ENCODE data around the gene SALL4. TPM values are rescaled to one million over a fixed set of nuclear protein-coding genes. Genes with fewer than 3 reads are reported as not detected.
"Not testable (repeated sequence)": the region's sequence is repeated elsewhere in the genome, so short reads cannot be mapped to it uniquely, and the experiment has no call there.

SALL4 gene
- total RNA-seq, 1 donor from 2014 or later = 32.5 TPM

- no peaks in the 10 kb centered on the region for H3K9me3 Mint-ChIP-seq
- no peak for TF ChIP-seq CTCF (conservative IDR thresholded peaks at IDR 0.05)
- H3K4me3 Mint-ChIP-seq = no peak overlapping the region
- peaks cover 20% of the 10 kb centered on the region for H3K4me1 Mint-ChIP-seq (ENCODE audit: unreplicated experiment)
- no peak overlapping the region for H3K27ac Mint-ChIP-seq
- H3K27me3 Mint-ChIP-seq = no peaks in the 10 kb centered on the region
- no peak for DNase-seq (ENCODE audit: extremely low spot score, unreplicated experiment)
- H3K36me3 Mint-ChIP-seq = peaks cover 12% of the 10 kb centered on the region
These were observed 61.5 kb downstream of the SALL4 start for GRCh38 chr20:51740838-51741237.

GRCh38 chr20:51740308-51740707 lies 62.0 kb downstream of the SALL4 start:
- H3K27me3 Mint-ChIP-seq; DNase-seq (ENCODE audit: extremely low spot score, unreplicated experiment); H3K36me3 Mint-ChIP-seq; H3K27ac Mint-ChIP-seq; H3K4me3 Mint-ChIP-seq; H3K9me3 Mint-ChIP-seq: not testable (repeated sequence)
- H3K4me1 Mint-ChIP-seq (ENCODE audit: unreplicated experiment) = peaks cover 22% of the 10 kb centered on the region

- H3K4me3 Mint-ChIP-seq = no peak overlapping the region
- H3K36me3 Mint-ChIP-seq = peaks cover 8% of the 10 kb centered on the region
- no peaks in the 10 kb centered on the region for H3K9me3 Mint-ChIP-seq
- H3K27ac Mint-ChIP-seq = peak overlapping the region; percentile 59
- H3K4me1 Mint-ChIP-seq (ENCODE audit: unreplicated experiment) = peaks cover 27% of the 10 kb centered on the region
- no peak for TF ChIP-seq CTCF (conservative IDR thresholded peaks at IDR 0.05)
- H3K27me3 Mint-ChIP-seq = no peaks in the 10 kb centered on the region
- DNase-seq (ENCODE audit: extremely low spot score, unreplicated experiment) = no peak
These were observed 62.5 kb downstream of the SALL4 start for GRCh38 chr20:51739722-51740249.

GRCh38 chr20:51738877-51739447 lies 63.4 kb downstream of the SALL4 start:
- DNase-seq (ENCODE audit: extremely low spot score, unreplicated experiment) = no peak
- no peak for TF ChIP-seq CTCF (conservative IDR thresholded peaks at IDR 0.05)
- H3K27me3 Mint-ChIP-seq = no peaks in the 10 kb centered on the region
- H3K4me3 Mint-ChIP-seq = no peak overlapping the region
- H3K4me1 Mint-ChIP-seq (ENCODE audit: unreplicated experiment) = peaks cover 23% of the 10 kb centered on the region
- H3K27ac Mint-ChIP-seq = peak overlapping the region; percentile 59
- no peaks in the 10 kb centered on the region for H3K9me3 Mint-ChIP-seq
- peaks cover 4% of the 10 kb centered on the region for H3K36me3 Mint-ChIP-seq

- not testable (repeated sequence) for H3K9me3 Mint-ChIP-seq; H3K27ac Mint-ChIP-seq; H3K27me3 Mint-ChIP-seq; H3K4me3 Mint-ChIP-seq; H3K36me3 Mint-ChIP-seq; DNase-seq (ENCODE audit: extremely low spot score, unreplicated experiment)
- H3K4me1 Mint-ChIP-seq (ENCODE audit: unreplicated experiment) = peaks cover 23% of the 10 kb centered on the region
These were observed 64.1 kb downstream of the SALL4 start for GRCh38 chr20:51738261-51738660.

- H3K36me3 Mint-ChIP-seq = no peaks in the 10 kb centered on the region
- no peak for TF ChIP-seq CTCF (conservative IDR thresholded peaks at IDR 0.05)
- no peak overlapping the region for H3K4me3 Mint-ChIP-seq
- H3K27ac Mint-ChIP-seq = no peak overlapping the region
- peaks cover 23% of the 10 kb centered on the region for H3K4me1 Mint-ChIP-seq (ENCODE audit: unreplicated experiment)
- no peaks in the 10 kb centered on the region for H3K27me3 Mint-ChIP-seq
- DNase-seq (ENCODE audit: extremely low spot score, unreplicated experiment) = no peak
- no peaks in the 10 kb centered on the region for H3K9me3 Mint-ChIP-seq
These were observed 65.4 kb downstream of the SALL4 start for GRCh38 chr20:51736947-51737346.
